HEK293 (cell line): ENCODE results near the gene GAL3ST1.
"Not testable (repeated sequence)": the region's sequence is repeated elsewhere in the genome, so short reads cannot be mapped to it uniquely, and the experiment has no call there.

Experiments used
- CTCF ChIA-PET: fragments of 350-600 bp; formaldehyde crosslinking; extraction: SDS; loops from one replicate; lab custom pipeline; 2021; ENCODE audit warnings: antibody characterized with exemption; lab: Yijun Ruan, JAX
- POLR2A ChIA-PET: fragments of 300-600 bp; formaldehyde crosslinking; extraction: SDS; loops from one replicate; lab custom pipeline; 2020; ENCODE audit warnings: antibody characterized with exemption, inconsistent platforms; lab: Yijun Ruan, JAX
- H3K27ac ChIP-seq: fragments of 200-500 bp; sonication (Bioruptor generic); 2 replicates; pipeline ENCODE4 v1.5.1; 2014; ENCODE audit warnings: low read depth, low read length, control low read depth, inconsistent platforms; ENCODE audit errors: extremely low read depth
- H3K36me3 ChIP-seq, 2 experiments: fragments of 200-500 bp in 1 of 2; sonication (Bioruptor generic) in 1 of 2; 1 replicate in 1 of 2; 2 replicates in 1 of 2; pipeline ENCODE4 v1.5.1; 2014 to 2017; ENCODE audit warnings: inconsistent platforms in 2 of 2, low read length in 2 of 2; ENCODE audit not compliant: control insufficient read depth in 2 of 2, insufficient read depth in 1 of 2
- H3K4me1 ChIP-seq: fragments of 200-500 bp; sonication (Bioruptor generic); 2 replicates; pipeline ENCODE4 v1.5.1; 2014; ENCODE audit warnings: mild to moderate bottlenecking, low read length, inconsistent platforms; ENCODE audit not compliant: control insufficient read depth, insufficient read depth
- H3K4me3 ChIP-seq: 2 replicates; pipeline ENCODE4 v1.5.1; 2011; ENCODE audit warnings: low read depth, mild to moderate bottlenecking, control low read depth, low read length, moderate library complexity
- H3K9me3 ChIP-seq: fragments of 200-500 bp; sonication (Bioruptor generic); 2 replicates; pipeline ENCODE4 v1.5.1; 2014; ENCODE audit warnings: low read depth, low read length, inconsistent platforms; ENCODE audit not compliant: control insufficient read depth, insufficient read depth
- FEZF1 ChIP-seq: fragments of 450-650 bp; formaldehyde crosslinking; IDR thresholded peaks from 2 replicates; pipeline ENCODE4 v1.5.1; 2016; ENCODE audit warnings: missing biosample characterization, missing genetic modification characterization
- OSR2 ChIP-seq: fragments of 450-650 bp; formaldehyde crosslinking; IDR thresholded peaks from 2 replicates; pipeline ENCODE4 v1.5.1; 2016; ENCODE audit warnings: missing biosample characterization, missing genetic modification characterization
- SCRT2 ChIP-seq: fragments of 450-650 bp; formaldehyde crosslinking; IDR thresholded peaks from 2 replicates; pipeline ENCODE4 v1.5.1; 2016; ENCODE audit warnings: missing biosample characterization, missing genetic modification characterization
- ZBTB44 ChIP-seq: fragments of 450-650 bp; IDR thresholded peaks from 2 replicates; pipeline ENCODE4 v1.5.1; 2018; ENCODE audit warnings: missing biosample characterization, mild to moderate bottlenecking, missing genetic modification characterization
- ZNF121 ChIP-seq: fragments of 450-650 bp; formaldehyde crosslinking; IDR thresholded peaks from 2 replicates; pipeline ENCODE4 v1.5.1; 2016; ENCODE audit warnings: missing biosample characterization, missing genetic modification characterization
- ZNF280C ChIP-seq: fragments of 450-650 bp; formaldehyde crosslinking; IDR thresholded peaks from 2 replicates; pipeline ENCODE4 v1.5.1; 2016; ENCODE audit warnings: missing biosample characterization, missing genetic modification characterization
- ZNF335 ChIP-seq: fragments of 450-650 bp; formaldehyde crosslinking; conservative IDR thresholded peaks from 2 replicates; pipeline ENCODE4 v1.5.1; 2016; ENCODE audit warnings: missing biosample characterization, missing genetic modification characterization
- ZNF501 ChIP-seq: fragments of 450-650 bp; formaldehyde crosslinking; IDR thresholded peaks from 2 replicates; pipeline ENCODE4 v1.5.1; 2016; ENCODE audit warnings: missing biosample characterization, missing genetic modification characterization
- ZNF521 ChIP-seq: fragments of 450-650 bp; formaldehyde crosslinking; IDR thresholded peaks from 2 replicates; pipeline ENCODE4 v1.5.1; 2017; ENCODE audit warnings: missing biosample characterization, mild to moderate bottlenecking, missing genetic modification characterization
- ZNF548 ChIP-seq: fragments of 450-650 bp; formaldehyde crosslinking; IDR thresholded peaks from 2 replicates; pipeline ENCODE4 v1.5.1; 2016; ENCODE audit warnings: missing biosample characterization, missing genetic modification characterization
- ZNF555 ChIP-seq: fragments of 450-650 bp; formaldehyde crosslinking; conservative IDR thresholded peaks from 2 replicates; pipeline ENCODE4 v1.5.1; 2017; ENCODE audit warnings: missing biosample characterization, mild to moderate bottlenecking, missing genetic modification characterization, inconsistent platforms
- ZNF624 ChIP-seq: fragments of 450-650 bp; formaldehyde crosslinking; IDR thresholded peaks from 2 replicates; pipeline ENCODE4 v1.5.1; 2017; ENCODE audit warnings: missing biosample characterization, missing genetic modification characterization
- ZNF768 ChIP-seq: fragments of 450-650 bp; formaldehyde crosslinking; IDR thresholded peaks from 2 replicates; pipeline ENCODE4 v1.5.1; 2018; ENCODE audit warnings: missing biosample characterization, mild to moderate bottlenecking, missing genetic modification characterization

The GAL3ST1 gene

GRCh38 chr22:30552719-30553118, 21.7 kb downstream of the GAL3ST1 start:
- CTCF ChIA-PET: interaction anchor here (0.9 kb wide), 1 partner anchor 82 kb away, joined by 3 read pairs; no protein-coding TSS in a partner anchor

GRCh38 chr22:30551813-30552212, 22.7 kb downstream of the GAL3ST1 start:
- TF ChIP-seq ZNF121 (tag by site-specific recombination): peak; percentile 76
- H3K36me3 ChIP-seq, H3K27ac ChIP-seq, H3K4me3 ChIP-seq, H3K4me1 ChIP-seq, POLR2A ChIA-PET, H3K9me3 ChIP-seq: not testable (repeated sequence)
- CTCF ChIA-PET: interaction anchor here (0.9 kb wide), 1 partner anchor 83 kb away, joined by 3 read pairs; no protein-coding TSS in a partner anchor

More at GRCh38 chr22:30552719-30553118, 21.7 kb downstream of the GAL3ST1 start:
- TF ChIP-seq ZNF521 (tag by site-specific recombination): no peak
- no peak for TF ChIP-seq ZNF548
- peak; percentile 79 for TF ChIP-seq ZNF768 (tag by site-specific recombination)
- no peak for TF ChIP-seq ZBTB44 (tag by site-specific recombination)
- Histone ChIP-seq H3K27ac (no peak overlapping the region), H3K4me1 (no peaks in the 10 kb centered on the region), H3K4me3 (no peak overlapping the region), H3K36me3 (no peaks in the 10 kb centered on the region), H3K9me3 (no peaks in the 10 kb centered on the region)
- POLR2A ChIA-PET: no interaction called here

GRCh38 chr22:30547188-30547587, 27.3 kb downstream of the GAL3ST1 start:
- Histone ChIP-seq H3K4me1 (no peaks in the 10 kb centered on the region), H3K9me3 (no peaks in the 10 kb centered on the region), H3K27ac (no peak overlapping the region), H3K4me3 (no peak overlapping the region), H3K36me3 (no peaks in the 10 kb centered on the region; a peak in 1 of 3 replicates)
- TF ChIP-seq ZNF624 (no peak), FEZF1 (tag by site-specific recombination) (no peak), ZNF501 (tag by site-specific recombination) (no peak), ZNF335 (tag by site-specific recombination) (no peak), OSR2 (tag by site-specific recombination) (no peak), ZNF555 (tag by site-specific recombination) (no peak)
- ChIA-PET POLR2A (no interaction called here), CTCF (interaction anchor here (0.6 kb wide), 1 partner anchor 62 kb away, joined by 3 read pairs; no protein-coding TSS in a partner anchor)

GRCh38 chr22:30546616-30547015, 27.8 kb downstream of the GAL3ST1 start, which contains the start of gene SEC14L6:
Gene SEC14L6 (minus strand): TSS chr22:30546741. CDS start chr22:30546682, 59 bp downstream.
- no peaks in the 10 kb centered on the region for H3K9me3 ChIP-seq
- no peaks in the 10 kb centered on the region for H3K4me1 ChIP-seq
- no peak within 1 kb of the TSS for H3K4me3 ChIP-seq
- ChIA-PET POLR2A (no interaction called here), CTCF (no interaction called here)
- no peak within 1 kb of the TSS for H3K27ac ChIP-seq
- TF ChIP-seq SCRT2 (tag by site-specific recombination): peak; percentile 81
- no peak for TF ChIP-seq ZNF280C (tag by site-specific recombination)
- no peaks in the 10 kb centered on the region; a peak in 1 of 3 replicates for H3K36me3 ChIP-seq
